SK-N-SH (cell line): ENCODE data around the gene CLSTN2. TPM values are rescaled to one million over a fixed set of nuclear protein-coding genes. Genes with fewer than 3 reads are reported as not detected.

Source experiments
- CTCF ChIA-PET: fragments of 300-600, 350-600 bp; formaldehyde crosslinking; extraction: SDS; loops from one replicate; lab custom pipeline; 2021; lab: Yijun Ruan, JAX
- POLR2A ChIA-PET: fragments of 350-600 bp; sonication (Branson Sonifier 250); formaldehyde crosslinking; extraction: SDS; loops from one replicate; lab custom pipeline; 2020; ENCODE audit warnings: antibody characterized with exemption, inconsistent platforms; lab: Yijun Ruan, JAX
- DNase-seq: peaks from one replicate; pipeline ENCODE4 v3.0.0; 2012
- H2AFZ ChIP-seq: fragments of 200-600 bp; sonication (generic); 2 replicates; pipeline ENCODE4 v1.8.1; 2016; ENCODE audit warnings: antibody characterized with exemption, mild to moderate bottlenecking, low read depth
- H3F3A ChIP-seq: fragments of 200-600 bp; sonication (generic); replicated peaks from 2 replicates; pipeline ENCODE3; 2016; ENCODE audit warnings: antibody characterized with exemption, mild to moderate bottlenecking; ENCODE audit not compliant: insufficient read depth
- H3K27ac ChIP-seq, 2 experiments: fragments of 200-500 bp in 1 of 2; fragments of 200-600 bp in 1 of 2; sonication (Bioruptor generic) in 1 of 2; sonication (generic), shearing (Covaris generic) in 1 of 2; 2 replicates each; pipeline versions ENCODE4 v1.5.1 to v1.6.1; 2014 to 2016; ENCODE audit warnings: low read depth in 2 of 2, inconsistent platforms in 1 of 2, low read length in 1 of 2, mild to moderate bottlenecking in 1 of 2, mixed read lengths in 1 of 2
- H3K27me3 ChIP-seq: fragments of 200-600 bp; sonication (generic), shearing (Covaris generic); 2 replicates; pipeline ENCODE4 v1.6.1; 2016; ENCODE audit warnings: mixed run types; ENCODE audit not compliant: insufficient read depth
- H3K36me3 ChIP-seq, 2 experiments: fragments of 200-500 bp in 1 of 2; fragments of 200-600 bp in 1 of 2; sonication (Bioruptor generic) in 1 of 2; sonication (generic) in 1 of 2; replicated peaks in 1 of 2; 2 replicates each; pipeline versions ENCODE3 to v1.5.1; 2014 to 2016; ENCODE audit warnings: low read length in 1 of 2, mild to moderate bottlenecking in 1 of 2; ENCODE audit not compliant: insufficient read depth in 2 of 2, control insufficient read depth in 1 of 2
- H3K4me1 ChIP-seq, 2 experiments: fragments of 200-500 bp in 1 of 2; fragments of 200-600 bp in 1 of 2; sonication (Bioruptor generic) in 1 of 2; sonication (generic), shearing (Covaris generic) in 1 of 2; 2 replicates each; pipeline versions ENCODE4 v1.5.1 to v1.6.1; 2014 to 2016; ENCODE audit warnings: low read depth in 1 of 2, low read length in 1 of 2, mixed run types in 1 of 2; ENCODE audit not compliant: insufficient read depth in 2 of 2, control insufficient read depth in 1 of 2
- H3K4me2 ChIP-seq: fragments of 200-600 bp; sonication (generic), shearing (Covaris generic); 2 replicates; pipeline ENCODE4 v1.6.1; 2017; ENCODE audit warnings: mixed run types
- H3K4me3 ChIP-seq, 2 experiments: fragments of 200-500 bp in 1 of 2; fragments of 200-600 bp in 1 of 2; sonication (Bioruptor generic) in 1 of 2; sonication (generic), shearing (Covaris generic) in 1 of 2; 2 replicates each; pipeline versions ENCODE4 v1.5.1 to v1.8.1; 2014 to 2016; ENCODE audit warnings: low read depth in 2 of 2, inconsistent platforms in 1 of 2, low read length in 1 of 2, mild to moderate bottlenecking in 1 of 2, mixed read lengths in 1 of 2, moderate library complexity in 1 of 2
- H3K79me2 ChIP-seq: fragments of 200-600 bp; sonication (generic); 2 replicates; pipeline ENCODE4 v1.8.1; 2017; ENCODE audit warnings: mild to moderate bottlenecking; ENCODE audit not compliant: insufficient read depth
- H3K9ac ChIP-seq: fragments of 200-600 bp; sonication (generic); 2 replicates; pipeline ENCODE4 v1.6.1; 2017; ENCODE audit warnings: mixed run types
- H3K9me2 ChIP-seq: fragments of 200-600 bp; sonication (generic); 2 replicates; pipeline ENCODE4 v1.6.1; 2017; ENCODE audit warnings: mixed run types
- H3K9me3 ChIP-seq: fragments of 200-600 bp; sonication (generic); 2 replicates; pipeline ENCODE4 v1.6.1; 2017; ENCODE audit warnings: mixed run types, mild to moderate bottlenecking, moderate library complexity
- H4K20me1 ChIP-seq: fragments of 200-600 bp; sonication (generic); 2 replicates; pipeline ENCODE4 v1.6.1; 2017; ENCODE audit warnings: mild to moderate bottlenecking, mixed run types; ENCODE audit not compliant: insufficient read depth
- CHD2 ChIP-seq: fragments of 150-350 bp; IDR thresholded peaks from 2 replicates; pipeline ENCODE4 v1.6.1; 2018; ENCODE audit warnings: low read length; ENCODE audit not compliant: partially characterized antibody
- ELF1 ChIP-seq: IDR thresholded peaks from 2 replicates; pipeline ENCODE4 v1.4.0; 2012
- EP300 ChIP-seq, 2 experiments: IDR thresholded peaks; 2 replicates each; pipeline versions ENCODE4 v1.4.0 to v1.6.1; 2012; ENCODE audit warnings: borderline replicate concordance in 1 of 2, low read depth in 1 of 2, low read length in 1 of 2
- FOSL2 ChIP-seq: IDR thresholded peaks from 2 replicates; pipeline ENCODE4 v1.4.0; 2012; ENCODE audit warnings: low read depth, mild to moderate bottlenecking, moderate library complexity, borderline replicate concordance
- FOXM1 ChIP-seq: IDR thresholded peaks from 2 replicates; pipeline ENCODE4 v1.4.0; 2012; ENCODE audit warnings: low read depth, mild to moderate bottlenecking
- GATA2 ChIP-seq: sonication (generic); formaldehyde crosslinking; IDR thresholded peaks from 2 replicates; pipeline ENCODE4 v1.5.0; 2020; ENCODE audit warnings: mild to moderate bottlenecking, missing genetic modification reagents
- MEF2A ChIP-seq: IDR thresholded peaks from 2 replicates; pipeline ENCODE4 v1.4.0; 2012; ENCODE audit warnings: low read depth, borderline replicate concordance
- MXI1 ChIP-seq: IDR thresholded peaks from 2 replicates; pipeline ENCODE4 v1.6.1; 2012; ENCODE audit warnings: mild to moderate bottlenecking, low read depth, low read length, improper control_type of control experiment
- REST ChIP-seq: IDR thresholded peaks from 2 replicates; pipeline ENCODE4 v1.6.1; 2012; ENCODE audit warnings: mild to moderate bottlenecking, low read depth, low read length, moderate library complexity
- RXRA ChIP-seq: IDR thresholded peaks from 2 replicates; pipeline ENCODE4 v1.4.0; 2012; ENCODE audit warnings: low read depth, mild to moderate bottlenecking, borderline replicate concordance
- SMC3 ChIP-seq: IDR thresholded peaks from 2 replicates; pipeline ENCODE4 v1.6.1; 2012; ENCODE audit warnings: low read depth, low read length, improper control_type of control experiment
- WGBS: methylation state at CpG from one replicate; pipeline ENCODE4 v1.1.6; 2017; ENCODE audit warnings: low lambda C conversion rate; 5-methylcytosine and 5-hydroxymethylcytosine counted together
- polyA plus RNA-seq, 3 experiments: library from polyadenylated mRNA; depleted of rRNA; stranded (reverse); fragments of >200 nt; gene quantifications; 2 replicates each; pipeline ENCODE4 v1.2.3, GENCODE V29; 2012
- TF ChIP-seq, protein P1 (sequence below): IDR thresholded peaks from 2 replicates; pipeline ENCODE4 v1.4.0; 2012; ENCODE audit warnings: low read depth, borderline replicate concordance
- TF ChIP-seq, protein P2 (sequence below): IDR thresholded peaks from 2 replicates; pipeline ENCODE4; 2012
- TF ChIP-seq, protein P3 (sequence below): IDR thresholded peaks from 2 replicates; pipeline ENCODE4 v1.4.0; 2012; ENCODE audit warnings: low read depth, borderline replicate concordance
- TF ChIP-seq, protein P4 (sequence below): IDR thresholded peaks from 2 replicates; pipeline ENCODE4 v1.4.0; 2012; ENCODE audit warnings: low read depth

The CLSTN2 gene
- polyA plus RNA-seq, 1 of the 3 experiments (the other 2 are of a cell fraction), result 0.02 TPM

DNA sequence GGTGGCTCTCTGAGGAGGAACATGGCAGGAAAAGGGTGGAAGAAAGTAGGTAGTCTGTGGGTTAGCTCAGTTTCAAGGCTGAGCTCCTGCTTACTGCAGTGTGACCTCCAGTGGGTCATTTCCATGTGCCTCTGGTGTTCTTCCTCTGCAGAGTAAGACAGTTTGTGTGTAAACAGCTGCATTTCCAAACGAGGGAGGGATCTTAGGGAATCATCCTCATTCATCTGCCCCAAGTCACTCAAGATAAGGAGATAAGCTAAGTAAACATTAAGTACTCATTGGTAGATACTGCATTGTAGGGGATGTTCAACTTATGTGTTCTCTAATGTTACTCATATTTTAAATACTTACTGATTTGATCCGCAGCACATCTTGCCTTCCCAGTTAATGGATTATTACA is 83.6 kb downstream of the CLSTN2 start:
- TF ChIP-seq, protein P1, sequence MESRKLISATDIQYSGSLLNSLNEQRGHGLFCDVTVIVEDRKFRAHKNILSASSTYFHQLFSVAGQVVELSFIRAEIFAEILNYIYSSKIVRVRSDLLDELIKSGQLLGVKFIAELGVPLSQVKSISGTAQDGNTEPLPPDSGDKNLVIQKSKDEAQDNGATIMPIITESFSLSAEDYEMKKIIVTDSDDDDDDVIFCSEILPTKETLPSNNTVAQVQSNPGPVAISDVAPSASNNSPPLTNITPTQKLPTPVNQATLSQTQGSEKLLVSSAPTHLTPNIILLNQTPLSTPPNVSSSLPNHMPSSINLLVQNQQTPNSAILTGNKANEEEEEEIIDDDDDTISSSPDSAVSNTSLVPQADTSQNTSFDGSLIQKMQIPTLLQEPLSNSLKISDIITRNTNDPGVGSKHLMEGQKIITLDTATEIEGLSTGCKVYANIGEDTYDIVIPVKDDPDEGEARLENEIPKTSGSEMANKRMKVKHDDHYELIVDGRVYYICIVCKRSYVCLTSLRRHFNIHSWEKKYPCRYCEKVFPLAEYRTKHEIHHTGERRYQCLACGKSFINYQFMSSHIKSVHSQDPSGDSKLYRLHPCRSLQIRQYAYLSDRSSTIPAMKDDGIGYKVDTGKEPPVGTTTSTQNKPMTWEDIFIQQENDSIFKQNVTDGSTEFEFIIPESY, result no peak
- TF ChIP-seq FOXM1 (no peak), RXRA (no peak), SMC3 (no peak), FOSL2 (no peak), GATA2 (no peak), EP300 (IDR thresholded peaks at IDR 0.05; ENCODE audit: borderline replicate concordance in 1 of 2, low read depth in 1 of 2, low read length in 1 of 2) (no peak), MXI1 (no peak), ELF1 (no peak), MEF2A (no peak), REST (no peak), CHD2 (no peak)
- TF ChIP-seq, protein P2, sequence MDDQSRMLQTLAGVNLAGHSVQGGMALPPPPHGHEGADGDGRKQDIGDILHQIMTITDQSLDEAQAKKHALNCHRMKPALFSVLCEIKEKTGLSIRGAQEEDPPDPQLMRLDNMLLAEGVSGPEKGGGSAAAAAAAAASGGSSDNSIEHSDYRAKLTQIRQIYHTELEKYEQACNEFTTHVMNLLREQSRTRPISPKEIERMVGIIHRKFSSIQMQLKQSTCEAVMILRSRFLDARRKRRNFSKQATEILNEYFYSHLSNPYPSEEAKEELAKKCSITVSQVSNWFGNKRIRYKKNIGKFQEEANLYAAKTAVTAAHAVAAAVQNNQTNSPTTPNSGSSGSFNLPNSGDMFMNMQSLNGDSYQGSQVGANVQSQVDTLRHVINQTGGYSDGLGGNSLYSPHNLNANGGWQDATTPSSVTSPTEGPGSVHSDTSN, result no peak
- TF ChIP-seq, protein P3, sequence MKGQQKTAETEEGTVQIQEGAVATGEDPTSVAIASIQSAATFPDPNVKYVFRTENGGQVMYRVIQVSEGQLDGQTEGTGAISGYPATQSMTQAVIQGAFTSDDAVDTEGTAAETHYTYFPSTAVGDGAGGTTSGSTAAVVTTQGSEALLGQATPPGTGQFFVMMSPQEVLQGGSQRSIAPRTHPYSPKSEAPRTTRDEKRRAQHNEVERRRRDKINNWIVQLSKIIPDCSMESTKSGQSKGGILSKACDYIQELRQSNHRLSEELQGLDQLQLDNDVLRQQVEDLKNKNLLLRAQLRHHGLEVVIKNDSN, result no peak
- TF ChIP-seq, protein P4, sequence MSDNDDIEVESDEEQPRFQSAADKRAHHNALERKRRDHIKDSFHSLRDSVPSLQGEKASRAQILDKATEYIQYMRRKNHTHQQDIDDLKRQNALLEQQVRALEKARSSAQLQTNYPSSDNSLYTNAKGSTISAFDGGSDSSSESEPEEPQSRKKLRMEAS, result no peak
- Histone ChIP-seq H3K27me3 (no peaks in the 10 kb centered on the region), H3K36me3 (no peaks in the 10 kb centered on the region), H2AFZ (no peak overlapping the region), H3K79me2 (no peaks in the 10 kb centered on the region), H3K9me2 (no peaks in the 10 kb centered on the region), H3K4me2 (no peak overlapping the region), H3K4me3 (no peak overlapping the region), H3K4me1 (peaks cover 0 to 45% of the 10 kb centered on the region in 2 experiments; a peak in 2 of 4 replicates), H3K27ac (no peak overlapping the region), H3K9ac (no peak overlapping the region), H3K9me3 (no peaks in the 10 kb centered on the region), H4K20me1 (no peaks in the 10 kb centered on the region), H3F3A (no peaks in the 10 kb centered on the region)
- CTCF ChIA-PET, result interaction anchor here (0.8 kb wide), 1 partner anchor 81 kb away, joined by 3 read pairs; no protein-coding TSS in a partner anchor
- 24% methylated on average over 2 of the region's 2 CpGs for WGBS
- DNase-seq, result no peak
- POLR2A ChIA-PET, result interaction anchor here (0.7 kb wide), 1 partner anchor 11 kb away, joined by 3 read pairs; no protein-coding TSS in a partner anchor
